ENCODE measurements around the gene CYP4F11. TPM values are rescaled to one million over a fixed set of nuclear protein-coding genes. Genes with fewer than 3 reads are reported as not detected.
"Not testable (repeated sequence)": the region's sequence is repeated elsewhere in the genome, so short reads cannot be mapped to it uniquely, and the experiment has no call there.

The CYP4F11 gene
- total and polyA plus RNA-seq, 7 donors: 0.05 to 1.0 (median 0.10) TPM; not detected in 1

DNA sequence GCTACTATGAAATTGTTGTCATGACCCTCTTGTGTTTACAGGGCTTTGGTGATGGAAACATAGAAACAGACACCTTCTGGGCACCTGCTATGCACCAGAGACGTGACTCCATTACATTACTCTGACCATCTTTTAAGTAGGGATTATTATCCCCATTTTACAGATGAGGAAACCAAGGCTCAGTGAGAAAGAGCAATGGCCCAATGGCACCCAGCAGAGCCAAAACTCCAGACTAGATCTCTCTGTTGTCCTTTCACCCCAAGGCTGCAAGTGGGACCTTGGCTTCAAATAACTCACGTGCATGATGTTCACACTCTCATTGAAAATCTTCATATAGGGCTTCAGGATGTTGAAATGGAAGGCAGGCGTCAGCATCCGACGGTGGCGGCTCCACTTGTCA, 42.3 kb downstream of the CYP4F11 start:
- Histone ChIP-seq H3K4me1 (no peaks in the 10 kb centered on the region), H3K36me3 (ENCODE audit: insufficient read depth in 1 of 2, low read depth in 1 of 2) (no peaks in the 10 kb centered on the region), H3K9me3 (no peaks in the 10 kb centered on the region), H3K27ac (no peak overlapping the region), H3K27me3 (ENCODE audit: insufficient read depth in 3 of 3, low read length in 2 of 3) (peaks cover under 1 to 20% (median under 1%) of the 10 kb centered on the region in 3 donors), H3K4me3 (no peak overlapping the region)
- TF ChIP-seq CTCF (IDR thresholded peaks at IDR 0.05): no peak
- 75 to 79% (median 75%) methylated on average over 6 of the region's 6 CpGs for WGBS, 3 donors
- intact Hi-C loops (cut with DNase I): no loop called here
- no peak for DNase-seq
- ATAC-seq: no peak

GRCh38 chr19:15891434-15891833, 42.9 kb downstream of the CYP4F11 start:
- Histone ChIP-seq H3K27me3 (ENCODE audit: insufficient read depth in 3 of 3, low read length in 2 of 3) (peaks cover 0 to 19% (median 4%) of the 10 kb centered on the region in 3 donors), H3K4me1 (no peaks in the 10 kb centered on the region), H3K4me3 (no peak overlapping the region), H3K36me3 (ENCODE audit: insufficient read depth in 1 of 2, low read depth in 1 of 2) (no peaks in the 10 kb centered on the region), H3K27ac (no peak overlapping the region), H3K9me3 (no peaks in the 10 kb centered on the region)
- ATAC-seq: no peak
- TF ChIP-seq CTCF (IDR thresholded peaks at IDR 0.05): no peak
- no peak for DNase-seq
- WGBS, 3 donors: 69 to 74% (median 72%) methylated on average over 6 of the region's 6 CpGs
- intact Hi-C loops (cut with DNase I): no loop called here

DNA sequence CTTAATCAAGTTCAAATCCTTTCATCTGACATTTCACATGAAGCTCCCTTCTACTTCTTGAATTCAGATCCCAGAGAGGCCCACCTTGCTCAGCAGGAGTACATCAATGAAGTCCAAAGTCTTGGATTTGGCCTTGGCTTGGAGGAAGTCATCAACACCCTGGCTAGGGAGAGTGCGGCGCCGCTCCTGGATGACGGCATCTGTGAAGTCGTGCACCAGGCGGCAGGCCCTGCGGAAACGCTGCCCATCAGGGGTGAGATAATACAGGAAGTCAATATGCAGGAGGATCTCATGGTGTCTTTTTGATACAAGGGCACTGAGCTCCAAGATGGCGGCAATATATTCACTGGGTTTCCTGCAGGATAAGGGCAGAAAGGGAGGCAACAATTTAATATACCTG, 45.0 kb downstream of the CYP4F11 start:
- H3K9me3 ChIP-seq; intact Hi-C loops (cut with DNase I); H3K4me3 ChIP-seq; H3K27ac ChIP-seq; DNase-seq; ATAC-seq; H3K4me1 ChIP-seq; H3K36me3 ChIP-seq (ENCODE audit: insufficient read depth in 1 of 2, low read depth in 1 of 2): not testable (repeated sequence)
- peaks cover 0 to 19% (median 4%) of the 10 kb centered on the region in 3 donors for H3K27me3 ChIP-seq (ENCODE audit: insufficient read depth in 3 of 3, low read length in 2 of 3)
- 85 to 88% (median 87%) methylated on average over 9 of the region's 9 CpGs for WGBS, 3 donors

- H3K4me1 ChIP-seq: no peaks in the 10 kb centered on the region
- DNase-seq (no peak), ATAC-seq (no peak)
- H3K36me3 ChIP-seq (ENCODE audit: insufficient read depth in 1 of 2, low read depth in 1 of 2): no peaks in the 10 kb centered on the region
- 63 to 69% (median 68%) methylated on average over 6 to 7 of the region's 7 CpGs for WGBS, 3 donors
- no peak overlapping the region for H3K4me3 ChIP-seq
- H3K9me3 ChIP-seq: no peaks in the 10 kb centered on the region
- TF ChIP-seq CTCF (IDR thresholded peaks at IDR 0.05): no peak
- peaks cover 0 to 19% (median 4%) of the 10 kb centered on the region in 3 donors for H3K27me3 ChIP-seq (ENCODE audit: insufficient read depth in 3 of 3, low read length in 2 of 3)
- no peak overlapping the region for H3K27ac ChIP-seq
- intact Hi-C loops (cut with DNase I): no loop called here
Observed at GRCh38 chr19:15885919-15886318, 48.4 kb downstream of the CYP4F11 start.

- 61 to 78% (median 71%) methylated on average over 3 of the region's 3 CpGs for WGBS, 3 donors
- Histone ChIP-seq H3K4me1 (no peaks in the 10 kb centered on the region), H3K27me3 (ENCODE audit: insufficient read depth in 3 of 3, low read length in 2 of 3) (peaks cover 0 to 19% (median 4%) of the 10 kb centered on the region in 3 donors), H3K27ac (no peak overlapping the region), H3K36me3 (ENCODE audit: insufficient read depth in 1 of 2, low read depth in 1 of 2) (no peaks in the 10 kb centered on the region), H3K9me3 (no peaks in the 10 kb centered on the region), H3K4me3 (no peak overlapping the region)
- intact Hi-C loops (cut with DNase I): no loop called here
- no peak for DNase-seq
- TF ChIP-seq CTCF (IDR thresholded peaks at IDR 0.05): no peak
- no peak for ATAC-seq
Observed at GRCh38 chr19:15885167-15885566, 49.2 kb downstream of the CYP4F11 start.

DNA sequence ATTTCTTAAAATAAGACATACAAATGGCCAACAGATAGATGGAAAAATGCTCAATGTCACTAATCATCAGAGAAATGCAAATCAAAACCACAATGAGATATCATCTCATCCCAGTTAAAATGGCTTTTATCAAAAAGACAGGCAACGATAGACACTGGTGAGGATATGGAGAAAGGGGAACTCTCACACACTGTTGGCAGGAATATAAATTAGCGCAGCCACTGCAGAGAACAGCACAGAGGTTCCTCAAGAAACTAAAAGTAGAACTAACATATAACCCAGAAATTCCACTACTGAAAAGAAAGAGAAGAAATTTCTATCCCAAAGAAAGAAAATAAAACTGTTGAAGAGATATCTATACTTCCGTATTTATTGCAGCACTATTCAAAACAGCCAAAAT, 51.0 kb downstream of the CYP4F11 start:
- H3K4me1 ChIP-seq; H3K4me3 ChIP-seq; ATAC-seq; H3K36me3 ChIP-seq (ENCODE audit: insufficient read depth in 1 of 2, low read depth in 1 of 2); DNase-seq; intact Hi-C loops (cut with DNase I); H3K27ac ChIP-seq; H3K9me3 ChIP-seq: not testable (repeated sequence)
- H3K27me3 ChIP-seq (ENCODE audit: insufficient read depth in 3 of 3, low read length in 2 of 3): peaks cover 0 to 15% (median 4%) of the 10 kb centered on the region in 3 donors
- 73 to 82% (median 80%) methylated on average over 3 of the region's 3 CpGs for WGBS, 3 donors

All from psoas muscle (tissue), 8 donors.